IPS-NIHi7 (cell line): ENCODE results near the gene SLC35D3.
A peak's percentile ranks its signal among the peaks of the same experiment; 100 is the strongest.
"Not testable (repeated sequence)": the region's sequence is repeated elsewhere in the genome, so short reads cannot be mapped to it uniquely, and the experiment has no call there.

Source experiments
- DNase-seq: peaks from one replicate; pipeline ENCODE4 v3.0.0; 2012; ENCODE audit warnings: mixed read lengths; ENCODE audit errors: extremely low spot score

Gene SLC35D3, protein sequence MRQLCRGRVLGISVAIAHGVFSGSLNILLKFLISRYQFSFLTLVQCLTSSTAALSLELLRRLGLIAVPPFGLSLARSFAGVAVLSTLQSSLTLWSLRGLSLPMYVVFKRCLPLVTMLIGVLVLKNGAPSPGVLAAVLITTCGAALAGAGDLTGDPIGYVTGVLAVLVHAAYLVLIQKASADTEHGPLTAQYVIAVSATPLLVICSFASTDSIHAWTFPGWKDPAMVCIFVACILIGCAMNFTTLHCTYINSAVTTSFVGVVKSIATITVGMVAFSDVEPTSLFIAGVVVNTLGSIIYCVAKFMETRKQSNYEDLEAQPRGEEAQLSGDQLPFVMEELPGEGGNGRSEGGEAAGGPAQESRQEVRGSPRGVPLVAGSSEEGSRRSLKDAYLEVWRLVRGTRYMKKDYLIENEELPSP

DNA sequence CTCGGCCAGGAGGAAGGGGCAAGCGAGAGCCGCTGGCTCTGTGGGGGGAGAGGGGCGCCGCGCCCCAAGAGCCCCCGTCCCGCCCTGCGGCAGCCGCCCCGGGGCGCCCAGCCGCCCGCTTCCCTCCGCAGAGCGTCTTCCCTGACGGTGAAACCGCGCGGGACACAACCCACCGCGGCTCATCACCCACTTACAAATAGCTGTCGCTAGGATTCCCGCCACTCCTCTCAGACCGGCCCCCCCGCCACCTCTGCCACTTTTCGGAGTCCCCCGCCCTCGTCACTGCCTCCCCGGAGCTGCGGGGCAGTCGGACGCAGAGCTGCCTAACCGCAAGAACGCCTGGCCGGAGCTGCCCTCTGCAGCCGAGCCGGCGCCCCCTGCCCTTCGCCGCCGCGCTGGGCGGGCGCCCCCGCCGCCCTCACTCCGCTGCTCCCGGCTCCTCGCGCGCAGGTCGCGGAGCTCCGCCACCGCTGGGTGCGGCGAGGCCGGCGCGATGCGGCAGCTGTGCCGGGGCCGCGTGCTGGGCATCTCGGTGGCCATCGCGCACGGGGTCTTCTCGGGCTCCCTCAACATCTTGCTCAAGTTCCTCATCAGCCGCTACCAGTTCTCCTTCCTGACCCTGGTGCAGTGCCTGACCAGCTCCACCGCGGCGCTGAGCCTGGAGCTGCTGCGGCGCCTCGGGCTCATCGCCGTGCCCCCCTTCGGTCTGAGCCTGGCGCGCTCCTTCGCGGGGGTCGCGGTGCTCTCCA lies at the start of gene SLC35D3:
Gene SLC35D3 (plus strand): TSS at position 366 of the 749 bp plus-strand sequence. CDS start 128 bp downstream, at position 494.
- peak; percentile 53 for DNase-seq

DNA sequence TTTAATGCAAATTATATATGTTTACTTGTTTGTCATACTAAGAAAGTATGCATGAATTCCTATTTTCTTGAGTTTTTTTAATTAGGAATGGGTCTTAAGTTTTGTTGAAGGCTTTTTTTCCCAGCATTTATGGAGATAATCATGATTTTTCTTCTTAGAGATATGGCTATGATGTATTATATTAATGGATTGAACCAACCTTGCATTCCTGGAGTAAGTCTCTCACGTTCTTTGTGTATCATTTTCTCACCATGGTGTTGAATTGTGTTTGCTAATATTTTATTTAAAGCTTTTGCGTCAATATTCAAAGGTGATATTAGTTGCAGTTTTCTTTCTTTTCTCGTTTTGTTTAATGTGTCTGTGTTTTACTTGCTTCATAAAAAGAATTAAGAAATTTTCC lies 48.4 kb upstream of the SLC35D3 start:
- no peak for DNase-seq

DNA sequence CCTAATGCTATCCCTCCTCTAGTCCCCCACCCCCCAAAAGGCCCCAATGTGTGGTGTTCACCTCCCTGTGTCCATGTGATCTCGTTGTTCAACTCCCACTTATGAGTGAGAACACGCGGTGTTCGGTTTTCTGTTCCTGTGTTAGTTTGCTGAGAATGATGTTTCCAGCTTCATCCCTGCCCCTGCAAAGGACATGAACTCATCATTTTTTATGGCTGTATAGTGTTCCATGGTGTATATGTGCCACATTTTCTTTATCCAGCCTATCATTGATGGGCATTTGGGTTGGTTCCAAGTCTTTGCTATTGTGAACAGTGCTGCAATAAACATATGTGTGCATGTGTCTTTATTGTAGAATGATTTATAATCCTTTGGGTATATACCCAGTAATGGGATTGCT lies 45.6 kb upstream of the SLC35D3 start:
- DNase-seq: not testable (repeated sequence)

DNA sequence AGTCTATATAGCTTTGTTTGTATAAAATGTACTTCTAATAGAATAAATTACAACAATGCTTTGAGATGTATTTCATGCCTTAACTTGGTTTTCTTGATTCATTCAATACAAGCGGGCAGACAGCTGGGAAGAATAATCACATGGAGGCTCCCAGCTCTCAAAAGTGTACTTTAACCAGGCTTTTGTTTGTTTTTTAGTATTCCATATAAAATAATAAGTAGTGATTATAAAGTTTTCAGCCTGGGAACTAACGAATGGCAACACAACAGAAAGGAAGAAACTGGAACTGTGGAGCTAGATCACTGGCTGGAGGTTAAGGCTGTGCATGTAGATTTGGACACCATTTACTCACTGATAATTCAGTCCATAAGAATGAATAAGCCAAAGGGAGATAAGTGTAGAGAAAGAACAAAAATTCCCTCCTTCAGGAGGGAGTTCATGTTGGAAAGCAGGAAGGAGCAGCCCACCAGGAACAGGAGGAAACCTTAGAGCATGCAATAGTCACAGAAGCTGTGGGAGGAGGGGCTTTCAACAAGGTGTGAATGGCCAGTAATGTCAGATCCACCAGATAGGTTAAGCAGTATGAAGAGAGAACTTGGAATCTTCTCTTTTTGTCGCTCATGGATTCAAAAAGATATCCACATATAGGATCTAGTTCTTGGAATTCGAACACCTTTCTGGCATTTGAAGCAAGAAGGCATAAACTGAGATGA lies 41.2 kb upstream of the SLC35D3 start:
- DNase-seq: peak; percentile 47

DNA sequence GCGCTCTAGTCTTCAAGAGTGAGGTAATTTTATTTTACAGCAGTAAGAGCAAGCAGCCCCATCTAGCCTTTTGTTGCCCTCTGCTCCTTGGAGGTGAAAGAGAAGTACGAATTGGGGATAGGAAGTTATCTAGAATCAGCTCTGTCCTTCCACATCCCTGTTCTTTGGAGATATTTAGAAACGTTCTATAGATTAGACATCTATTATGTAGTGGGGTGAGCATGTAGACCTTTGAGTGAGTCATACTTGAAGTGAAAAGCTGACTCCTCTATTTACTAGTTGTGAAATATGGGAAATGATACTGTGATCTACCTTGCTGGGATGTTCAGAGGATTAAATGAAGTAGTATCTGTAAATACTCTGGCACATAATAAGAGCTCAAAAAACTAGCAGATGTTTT lies 36.0 kb upstream of the SLC35D3 start:
- no peak for DNase-seq

DNA sequence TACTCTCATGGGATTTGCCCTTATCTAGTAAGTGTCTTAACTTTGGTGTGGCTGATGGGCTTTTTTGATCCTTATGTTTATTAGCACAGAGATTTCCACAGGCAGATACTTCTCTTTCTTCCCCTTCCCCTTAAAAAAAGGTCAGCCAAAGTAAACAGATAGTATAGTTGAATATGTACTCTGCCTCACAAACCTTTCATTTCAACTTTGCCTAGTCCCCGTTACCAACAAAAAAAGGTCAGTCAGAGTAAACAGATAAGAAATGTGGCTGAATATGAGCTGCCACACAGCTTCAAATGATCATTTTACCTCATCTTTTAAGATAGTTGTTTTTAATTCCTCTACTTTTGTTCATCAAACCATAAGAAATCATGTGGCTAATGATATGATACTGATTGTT lies 34.1 kb upstream of the SLC35D3 start:
- DNase-seq: no peak

DNA sequence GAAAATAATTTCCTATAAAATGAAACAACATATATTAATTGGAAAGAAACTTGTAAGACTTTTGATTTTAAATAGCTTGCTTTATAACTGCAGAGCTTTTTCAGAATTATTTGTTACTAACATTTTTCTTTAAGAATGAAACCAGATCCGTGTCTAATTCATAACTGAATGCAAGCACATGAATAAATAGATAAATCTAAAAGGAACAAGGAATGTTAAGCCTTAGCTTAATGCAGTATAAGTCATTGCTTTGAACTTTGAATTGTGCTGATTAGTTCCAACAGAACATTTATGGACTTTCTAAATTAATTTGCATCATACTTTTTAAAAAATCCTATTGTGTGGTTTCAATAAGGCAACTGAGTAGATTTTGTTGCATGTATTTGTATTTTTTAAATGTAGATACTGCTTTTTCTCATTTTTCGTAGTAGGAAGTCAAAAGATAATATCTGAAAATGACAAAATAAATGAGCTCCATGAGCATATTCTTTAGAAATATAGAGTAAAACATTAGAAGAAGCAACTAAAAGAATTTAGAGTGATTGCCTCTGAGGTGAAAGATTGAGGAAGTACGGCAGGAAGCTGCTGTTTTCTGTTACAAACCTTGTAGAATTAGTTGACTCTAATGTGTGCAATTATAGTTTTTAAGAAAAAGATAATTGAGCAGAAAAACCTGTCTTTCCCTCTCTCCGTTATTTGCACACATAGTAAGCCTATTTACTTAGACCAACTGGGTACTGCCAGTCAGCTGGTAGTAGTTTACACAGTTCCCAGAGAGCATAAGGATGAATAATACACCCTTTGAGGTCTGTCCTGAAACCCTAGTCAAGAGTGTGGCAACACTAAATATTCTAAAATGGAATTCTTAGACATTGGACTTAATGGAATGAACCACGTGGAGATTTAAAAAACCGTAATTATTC lies 32.6 kb upstream of the SLC35D3 start:
- DNase-seq: no peak

DNA sequence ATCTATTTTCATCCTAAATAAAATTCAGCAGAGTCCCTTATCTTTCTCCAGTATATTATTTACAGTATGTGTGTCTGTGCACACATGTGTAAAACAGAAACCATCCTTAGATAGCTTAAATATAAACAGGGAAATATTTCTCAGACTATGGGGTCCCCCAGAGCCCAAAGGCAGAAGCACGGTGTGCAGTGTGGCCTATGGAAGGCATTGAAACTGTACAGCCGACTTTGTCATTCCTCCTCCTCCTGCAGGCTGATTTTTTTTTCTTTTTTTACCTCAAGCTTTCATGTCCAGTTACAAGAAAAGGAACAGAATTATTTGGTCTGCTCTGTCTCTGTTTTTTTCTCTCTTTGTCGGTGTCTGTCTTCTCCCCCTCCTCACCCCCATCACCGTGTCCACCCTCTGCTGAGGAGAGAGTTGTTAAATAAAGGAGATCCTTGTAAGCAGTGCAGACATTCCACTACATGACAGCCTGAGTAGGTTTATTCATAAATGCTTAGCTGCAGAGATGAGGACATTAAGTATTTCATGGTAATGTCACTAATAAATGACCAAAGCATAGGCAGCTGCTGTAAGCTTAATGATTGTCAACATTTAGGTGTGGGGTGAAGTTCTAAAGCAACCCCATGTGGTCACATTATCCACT lies 31.8 kb upstream of the SLC35D3 start:
- no peak for DNase-seq

DNA sequence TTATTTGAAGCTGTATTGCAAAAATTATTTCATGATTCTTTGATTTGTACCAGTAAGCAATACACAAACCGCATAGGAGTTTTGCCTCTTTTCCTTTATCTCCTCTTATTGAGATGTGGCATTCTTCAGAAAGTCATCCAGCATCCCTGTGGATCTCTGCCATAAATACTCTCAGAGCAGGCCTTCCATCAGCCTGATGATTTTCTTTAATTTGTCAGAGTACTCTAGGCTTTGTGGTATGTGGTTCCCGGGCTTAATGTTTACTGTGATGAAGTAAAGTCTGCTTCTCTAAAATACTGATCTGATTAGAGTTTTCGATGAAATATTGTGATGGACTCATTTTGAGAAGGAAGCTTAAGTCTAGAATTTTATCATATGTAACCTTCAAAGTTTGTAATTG lies 31.1 kb upstream of the SLC35D3 start:
- DNase-seq: no peak

DNA sequence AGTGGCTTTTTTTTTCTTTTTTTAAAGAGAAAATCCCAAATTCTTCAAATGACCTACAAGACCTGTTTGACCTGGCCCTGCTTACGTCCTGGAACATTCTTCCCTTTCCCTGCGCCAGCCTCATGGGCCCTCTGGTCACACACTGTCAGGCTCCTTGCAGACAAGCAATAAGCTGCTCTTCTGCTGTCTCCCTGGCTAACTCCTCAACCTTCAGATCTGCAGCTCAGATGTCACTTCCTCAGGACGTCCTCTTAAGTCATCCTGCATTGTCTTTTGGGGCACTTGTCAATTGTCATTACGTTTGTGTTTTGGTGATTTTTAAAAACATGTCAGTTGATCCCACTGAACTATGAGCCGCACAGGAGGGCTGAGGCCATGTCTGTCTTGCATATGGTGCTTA lies 28.9 kb upstream of the SLC35D3 start:
- DNase-seq: no peak

DNA sequence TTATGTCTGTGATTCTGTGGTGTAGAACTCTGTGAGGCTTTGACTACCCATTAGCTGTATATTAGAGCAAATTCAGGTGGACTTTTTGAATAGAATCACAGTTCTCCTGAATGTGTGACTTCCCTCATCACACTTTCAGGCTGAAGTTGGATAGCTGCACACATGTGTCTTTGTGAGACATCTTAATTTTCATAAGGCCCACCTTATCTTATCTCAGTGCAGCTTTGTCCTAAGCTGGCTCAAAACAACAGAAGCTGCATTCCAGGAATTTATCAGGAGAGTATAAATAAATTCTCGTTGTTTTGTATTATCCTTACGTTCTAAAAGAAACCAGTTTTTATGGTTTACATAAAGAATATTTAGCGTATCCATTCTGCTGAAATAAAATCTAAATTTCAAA lies 26.2 kb upstream of the SLC35D3 start:
- DNase-seq: no peak

DNA sequence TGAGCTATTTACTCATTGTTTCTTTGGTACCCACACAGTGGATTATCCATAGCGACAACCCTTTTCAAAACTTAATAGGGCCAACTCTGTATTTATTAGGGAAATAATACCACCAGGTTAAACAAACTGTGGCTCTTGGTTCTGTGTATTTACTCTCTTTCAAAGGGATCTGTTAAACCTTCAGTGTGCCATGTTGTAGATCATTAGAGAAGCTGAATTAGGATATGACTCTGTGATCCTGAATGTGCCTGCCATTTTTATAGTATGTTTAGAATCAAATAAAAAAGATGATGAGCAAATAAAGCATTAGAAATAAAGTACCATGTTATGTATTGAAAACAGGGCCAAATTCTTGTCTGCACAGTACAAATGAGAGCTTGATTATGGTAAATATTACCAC lies 25.0 kb upstream of the SLC35D3 start:
- no peak for DNase-seq

DNA sequence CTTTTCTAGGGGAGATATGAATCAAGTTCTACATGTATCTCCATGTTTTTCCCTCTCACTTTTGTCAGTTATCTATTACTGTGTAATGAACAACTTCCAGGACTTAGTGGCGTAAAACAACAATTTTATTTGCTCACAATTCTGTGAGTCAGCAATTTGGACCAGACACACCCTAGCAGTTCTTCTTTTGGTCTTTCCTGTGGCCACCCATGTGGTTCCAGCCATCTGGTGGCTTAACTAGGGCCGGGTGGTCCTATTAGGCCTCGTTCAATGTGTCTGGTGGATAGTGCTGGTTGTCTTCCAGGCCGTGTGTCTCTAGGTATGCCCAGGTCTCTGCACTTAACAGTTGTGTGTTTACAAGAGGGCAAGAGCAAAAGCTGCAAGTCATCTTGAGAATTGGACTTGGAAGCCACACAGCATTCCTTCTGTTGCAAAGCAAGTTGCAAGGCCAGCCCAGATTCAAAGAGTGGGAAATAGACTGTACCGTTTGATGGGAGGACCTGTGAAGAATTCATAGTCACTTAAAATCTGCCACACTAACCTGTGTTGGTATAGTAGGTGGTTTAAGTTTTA lies 20.8 kb upstream of the SLC35D3 start:
- DNase-seq: no peak

DNA sequence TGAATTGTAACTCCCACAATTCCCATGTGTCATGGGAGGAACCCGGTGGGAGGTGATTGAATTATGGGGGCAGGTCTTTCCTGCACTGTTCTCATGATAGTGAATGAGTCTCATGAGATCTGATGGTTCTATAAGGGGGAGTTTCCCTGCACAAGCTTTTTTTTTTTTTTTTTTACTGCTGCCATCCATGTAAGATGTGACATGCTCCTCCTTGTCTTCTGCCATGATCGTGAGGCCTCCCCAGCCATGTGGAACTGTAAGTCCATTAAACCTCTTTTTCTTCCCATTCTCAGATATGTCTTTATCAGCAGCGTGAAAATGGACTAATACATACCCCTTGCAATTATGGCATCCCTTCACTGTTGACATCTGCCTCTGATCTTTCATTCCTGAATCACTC lies 17.6 kb upstream of the SLC35D3 start:
- DNase-seq: not testable (repeated sequence)

DNA sequence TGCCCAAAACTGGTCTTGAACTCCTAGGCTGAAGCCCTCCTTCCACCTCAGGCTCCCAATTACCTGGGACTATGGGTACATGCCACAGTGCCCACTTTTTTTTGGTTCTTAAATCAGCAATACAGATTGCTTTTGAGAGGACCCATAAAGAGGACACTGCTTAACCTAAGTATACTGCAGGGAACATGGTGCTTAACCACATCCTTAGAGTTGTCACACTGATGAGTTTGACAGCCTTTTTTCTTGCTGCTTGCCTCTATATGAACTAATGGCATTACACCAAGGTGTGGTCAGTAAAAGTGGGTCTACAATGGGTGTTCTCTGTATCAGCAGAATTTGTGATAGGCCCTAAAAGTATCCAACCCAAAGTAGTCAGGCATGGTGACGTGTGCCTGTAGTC lies 7.2 kb upstream of the SLC35D3 start:
- DNase-seq: no peak

DNA sequence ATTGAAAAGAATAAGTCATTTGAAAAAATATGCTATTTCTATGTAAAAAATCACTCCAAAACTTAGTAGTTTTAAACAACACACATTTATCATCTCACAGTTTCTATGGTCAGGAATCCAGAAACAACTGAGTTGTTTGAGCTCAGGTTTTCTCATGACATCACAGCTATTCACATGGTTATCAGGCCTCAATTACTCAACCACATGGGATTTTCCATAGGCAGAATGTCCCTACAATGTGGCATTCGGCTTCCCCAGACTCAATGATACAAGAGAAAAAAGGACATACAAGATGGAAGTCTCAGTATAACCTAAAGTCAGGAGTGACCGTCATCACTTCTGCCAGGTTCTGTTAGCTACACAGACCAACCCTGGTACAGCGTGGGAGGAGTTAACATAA lies 3.4 kb upstream of the SLC35D3 start:
- no peak for DNase-seq

DNA sequence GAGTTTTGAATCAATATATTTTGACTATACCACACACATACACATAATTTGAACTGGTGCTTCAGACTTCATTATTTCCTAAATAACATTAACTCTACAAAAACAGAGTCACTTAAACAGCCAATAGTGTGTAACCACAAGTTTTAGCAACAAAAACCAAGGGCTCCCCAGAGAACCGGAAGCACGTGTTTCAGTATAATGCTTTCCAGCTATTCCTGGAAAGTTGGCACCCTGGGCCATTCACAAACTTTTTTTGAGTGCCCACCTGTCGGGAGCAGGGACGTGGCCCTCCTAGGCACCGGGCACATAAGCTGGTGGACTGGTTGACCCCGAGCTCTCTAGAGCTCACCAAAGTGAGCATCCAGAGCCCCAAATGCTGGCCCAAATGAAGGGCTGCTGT lies 1.9 kb upstream of the SLC35D3 start:
- DNase-seq: no peak

DNA sequence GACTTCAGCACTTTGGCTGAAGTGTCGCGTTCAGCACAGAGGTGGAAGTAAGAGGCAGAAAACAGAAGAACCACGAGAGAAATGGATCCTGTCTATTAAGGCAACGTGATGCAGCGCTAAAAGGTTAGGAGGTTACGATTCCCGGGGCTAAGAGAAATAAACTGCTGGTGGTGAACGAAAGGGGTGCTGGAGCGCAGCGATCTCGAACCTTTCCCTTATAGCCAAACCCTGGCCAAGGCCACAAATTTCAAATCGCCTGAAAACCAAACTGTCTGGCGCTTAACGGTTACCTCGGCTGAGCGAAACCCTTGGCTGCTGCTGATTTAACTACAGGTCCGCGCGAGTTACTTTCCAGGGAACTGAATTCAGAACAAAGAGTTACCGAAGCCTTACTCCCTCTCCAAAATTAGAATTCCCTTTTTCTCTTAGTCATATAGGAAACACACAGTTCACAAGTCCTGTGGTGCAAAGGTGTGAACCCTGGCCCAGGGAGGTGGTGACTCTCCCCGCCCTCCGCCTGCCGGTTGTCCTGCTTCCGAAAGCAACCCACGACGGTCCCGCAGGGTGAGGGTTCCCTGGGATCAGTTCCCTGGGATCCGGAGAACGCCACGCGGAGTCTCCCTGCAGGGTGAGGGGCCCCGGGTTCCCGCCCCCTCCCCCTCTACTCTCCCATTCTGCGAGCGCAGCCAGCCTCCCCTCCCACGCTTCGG lies 1.3 kb upstream of the SLC35D3 start:
- peak; percentile 31 for DNase-seq

DNA sequence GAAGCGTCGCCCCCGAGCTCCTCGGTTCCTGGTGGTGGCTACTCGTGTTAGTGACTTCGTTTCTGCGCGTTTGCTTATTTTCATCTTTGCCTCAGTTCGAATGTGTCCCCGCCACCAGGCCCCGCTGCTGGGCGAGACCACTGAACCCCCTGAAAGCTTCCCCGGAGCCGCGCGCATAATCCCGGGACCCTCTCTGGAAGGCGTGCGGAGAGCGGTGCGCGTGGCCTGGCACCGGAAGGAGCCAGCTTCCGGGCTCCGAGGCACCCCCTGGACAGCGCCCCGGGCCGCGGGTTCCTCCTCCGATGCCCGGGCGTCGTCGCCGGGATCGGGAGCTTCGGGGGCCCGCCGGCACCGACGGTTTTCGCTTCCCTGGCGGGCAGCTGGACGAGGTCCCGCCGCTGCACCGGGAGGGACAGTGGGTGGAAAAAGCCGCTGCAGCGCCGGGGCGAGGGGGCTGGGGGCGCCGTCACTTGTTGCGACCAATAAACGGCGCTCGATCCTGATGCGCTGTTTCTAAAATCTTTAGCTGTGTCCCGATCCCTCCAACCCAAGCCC lies 643 bp upstream of the SLC35D3 start:
- peak; percentile 29 for DNase-seq

DNA sequence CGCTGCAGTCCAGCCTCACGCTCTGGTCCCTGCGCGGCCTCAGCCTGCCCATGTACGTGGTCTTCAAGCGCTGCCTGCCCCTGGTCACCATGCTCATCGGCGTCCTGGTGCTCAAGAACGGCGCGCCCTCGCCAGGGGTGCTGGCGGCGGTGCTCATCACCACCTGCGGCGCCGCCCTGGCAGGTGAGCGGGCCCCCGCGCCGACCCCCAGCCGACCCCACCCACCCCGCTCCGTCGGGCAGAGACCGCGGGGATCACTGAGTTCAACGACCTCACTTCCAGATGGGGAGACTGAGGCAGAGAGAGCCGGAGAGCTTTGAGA lies 545 bp downstream of the SLC35D3 start:
- no peak for DNase-seq
